ENCODE results near the gene SLC22A16.

Gene SLC22A16

GRCh38 chr6:110410511-110410910 lies 65.9 kb downstream of the SLC22A16 start:
- in situ Hi-C loops (cut with MboI; ENCODE audit: low sequenced_read_pairs): no loop called here

- in situ Hi-C loops (cut with MboI; ENCODE audit: low sequenced_read_pairs): no loop called here
Observed at GRCh38 chr6:110409794-110410193, 66.6 kb downstream of the SLC22A16 start.

- in situ Hi-C loops (cut with MboI; ENCODE audit: low sequenced_read_pairs): no loop called here
Observed at GRCh38 chr6:110408901-110409300, 67.5 kb downstream of the SLC22A16 start.

- in situ Hi-C loops (cut with MboI; ENCODE audit: low sequenced_read_pairs): no loop called here
Observed at GRCh38 chr6:110404607-110405006, 71.8 kb downstream of the SLC22A16 start.

GRCh38 chr6:110401585-110402176 lies 74.7 kb downstream of the SLC22A16 start:
- in situ Hi-C loops (cut with MboI; ENCODE audit: low sequenced_read_pairs): no loop called here

- in situ Hi-C loops (cut with MboI; ENCODE audit: low sequenced_read_pairs): no loop called here
Observed at GRCh38 chr6:110400208-110400607, 76.2 kb downstream of the SLC22A16 start.

GRCh38 chr6:110399219-110400071 lies 77.0 kb downstream of the SLC22A16 start:
- in situ Hi-C loops (cut with MboI; ENCODE audit: low sequenced_read_pairs): loop anchor here (10.0 to 25.0 kb wide), 2 partner anchors 695 to 862 kb away; no protein-coding TSS in a partner anchor

GRCh38 chr6:110398778-110399177 lies 77.6 kb downstream of the SLC22A16 start:
- in situ Hi-C loops (cut with MboI; ENCODE audit: low sequenced_read_pairs): loop anchor here (10.0 to 25.0 kb wide), 2 partner anchors 694 to 861 kb away; no protein-coding TSS in a partner anchor

GRCh38 chr6:110395221-110395620 lies 81.2 kb downstream of the SLC22A16 start:
- in situ Hi-C loops (cut with MboI; ENCODE audit: low sequenced_read_pairs): loop anchor here (10.0 to 25.0 kb wide), 2 partner anchors 690 to 858 kb away; no protein-coding TSS in a partner anchor

GRCh38 chr6:110394409-110394808 lies 82.0 kb downstream of the SLC22A16 start:
- in situ Hi-C loops (cut with MboI; ENCODE audit: low sequenced_read_pairs): loop anchor here (10.0 to 25.0 kb wide), 2 partner anchors 690 to 857 kb away; no protein-coding TSS in a partner anchor

- in situ Hi-C loops (cut with MboI; ENCODE audit: low sequenced_read_pairs): loop anchor here (10.0 to 25.0 kb wide), 2 partner anchors 688 to 855 kb away; no protein-coding TSS in a partner anchor
Observed at GRCh38 chr6:110392727-110393126, 83.7 kb downstream of the SLC22A16 start.

- in situ Hi-C loops (cut with MboI; ENCODE audit: low sequenced_read_pairs): loop anchor here (10.0 to 25.0 kb wide), 2 partner anchors 686 to 853 kb away; no protein-coding TSS in a partner anchor
Observed at GRCh38 chr6:110390404-110390803, 86.0 kb downstream of the SLC22A16 start.

GRCh38 chr6:110389689-110390382 lies 86.6 kb downstream of the SLC22A16 start:
- in situ Hi-C loops (cut with MboI; ENCODE audit: low sequenced_read_pairs): loop anchor here (10.0 to 25.0 kb wide), 2 partner anchors 685 to 853 kb away; no protein-coding TSS in a partner anchor

- in situ Hi-C loops (cut with MboI; ENCODE audit: low sequenced_read_pairs): loop anchor here (25.0 kb wide), 1 partner anchor 851 kb away; no protein-coding TSS in a partner anchor
Observed at GRCh38 chr6:110387986-110388385, 88.4 kb downstream of the SLC22A16 start.

GRCh38 chr6:110385458-110385863 lies 91.0 kb downstream of the SLC22A16 start:
- in situ Hi-C loops (cut with MboI; ENCODE audit: low sequenced_read_pairs): loop anchor here (25.0 kb wide), 1 partner anchor 848 kb away; no protein-coding TSS in a partner anchor

- in situ Hi-C loops (cut with MboI; ENCODE audit: low sequenced_read_pairs): loop anchor here (25.0 kb wide), 1 partner anchor 841 kb away; no protein-coding TSS in a partner anchor
Observed at GRCh38 chr6:110378552-110378951, 97.9 kb downstream of the SLC22A16 start.
